HCT116 (cell line): ENCODE data around the gene BRIP1. TPM values are rescaled to one million over a fixed set of nuclear protein-coding genes. Genes with fewer than 3 reads are reported as not detected.
"Not testable (repeated sequence)": the region's sequence is repeated elsewhere in the genome, so short reads cannot be mapped to it uniquely, and the experiment has no call there.

Experiments used
- ATAC-seq: fragments of 200-7000 bp; cut with Tn5 transposase; 2 replicates; pipeline ENCODE4 v1.9.1; 2020; ENCODE audit warnings: mild to moderate bottlenecking, moderate library complexity
- BruUV-seq: library from RNA; stranded (reverse); fragments of 400-500 nt; replicated peaks from 2 replicates; lab custom pipeline; 2021; lab: Mats Ljungman, UMichigan
- CTCF ChIA-PET: fragments of 300-600 bp; sonication (Branson Sonifier 250); formaldehyde crosslinking; loops from one replicate; lab custom pipeline; 2021; ENCODE audit warnings: antibody characterized with exemption; lab: Charles Lee
- POLR2A ChIA-PET: fragments of 300-600, 350-600 bp; sonication (Branson Sonifier 250); formaldehyde crosslinking; loops from one replicate; lab custom pipeline; 2021; ENCODE audit warnings: antibody characterized with exemption; lab: Charles Lee
- RAD21 ChIA-PET, 2 experiments: fragments of 300-600 bp; sonication (Branson Sonifier 250); formaldehyde crosslinking; loops; one replicate each; lab custom pipeline; 2023; ENCODE audit warnings: low total read pairs in 2 of 2; ENCODE audit not compliant: uncharacterized antibody in 2 of 2, unreplicated experiment in 2 of 2, low non-redundant PET in 1 of 2; lab: Charles Lee
- DNase-seq: peaks from one replicate; pipeline ENCODE4 v3.0.0-alpha.2; 2010; ENCODE audit warnings: low read depth, low spot score
- H2AFZ ChIP-seq: fragments of 200-600 bp; shearing (Covaris generic), sonication (generic); 2 replicates; pipeline ENCODE4 v1.6.1; 2017; ENCODE audit warnings: low read depth, mixed run types, mixed read lengths, antibody characterized with exemption, low read length; ENCODE audit not compliant: poor library complexity, severe bottlenecking
- H3K27ac ChIP-seq: 2 replicates; pipeline ENCODE4 v1.5.1; 2012; ENCODE audit warnings: low read depth, low read length
- H3K27me3 ChIP-seq: fragments of 200-600 bp; sonication (generic); 2 replicates; pipeline ENCODE4 v1.6.1; 2016; ENCODE audit warnings: mixed run types, low read length, mixed read lengths; ENCODE audit not compliant: insufficient read depth
- H3K36me3 ChIP-seq, 2 experiments: fragments of 200-500 bp in 1 of 2; fragments of 200-600 bp in 1 of 2; sonication (Bioruptor generic) in 1 of 2; sonication (generic) in 1 of 2; 2 replicates each; pipeline versions ENCODE4 v1.5.1 to v1.6.1; 2014 to 2016; ENCODE audit warnings: low read length in 2 of 2, inconsistent platforms in 1 of 2, mixed read lengths in 1 of 2, mixed run types in 1 of 2; ENCODE audit not compliant: insufficient read depth in 2 of 2, control insufficient read depth in 1 of 2
- H3K4me1 ChIP-seq, 2 experiments: fragments of 200-600 bp in 1 of 2; sonication (generic) in 1 of 2; 2 replicates each; pipeline versions ENCODE4 v1.5.1 to v1.6.1; 2012 to 2017; ENCODE audit warnings: low read length in 2 of 2, inconsistent platforms in 1 of 2, mild to moderate bottlenecking in 1 of 2, mixed read lengths in 1 of 2, mixed run types in 1 of 2, moderate library complexity in 1 of 2; ENCODE audit not compliant: insufficient read depth in 2 of 2, control insufficient read depth in 1 of 2
- H3K4me2 ChIP-seq: fragments of 200-600 bp; sonication (generic); 2 replicates; pipeline ENCODE4 v1.6.1; 2017; ENCODE audit warnings: mixed run types, low read length, mixed read lengths
- H3K4me3 ChIP-seq, 2 experiments: fragments of 200-600 bp in 1 of 2; sonication (generic) in 1 of 2; replicated peaks in 1 of 2; 2 replicates each; pipeline ENCODE4 v1.5.1; 2011 to 2016; ENCODE audit warnings: low read length in 2 of 2, control low read depth in 1 of 2, low read depth in 1 of 2, mild to moderate bottlenecking in 1 of 2, mixed read lengths in 1 of 2, mixed run types in 1 of 2
- H3K79me2 ChIP-seq: fragments of 200-600 bp; sonication (generic); 2 replicates; pipeline ENCODE4 v1.6.1; 2017; ENCODE audit warnings: mild to moderate bottlenecking, mixed run types, low read length, moderate library complexity, mixed read lengths; ENCODE audit not compliant: insufficient read depth
- H3K9ac ChIP-seq: fragments of 200-600 bp; sonication (generic); 2 replicates; pipeline ENCODE4 v1.6.1; 2016; ENCODE audit warnings: low read length, mixed read lengths
- H3K9me2 ChIP-seq: fragments of 200-600 bp; sonication (generic), shearing (Covaris generic); 2 replicates; pipeline ENCODE4 v1.6.1; 2017; ENCODE audit warnings: mixed run types, mild to moderate bottlenecking, moderate library complexity; ENCODE audit not compliant: insufficient read depth
- H3K9me3 ChIP-seq, 2 experiments: fragments of 200-500 bp in 1 of 2; fragments of 200-600 bp in 1 of 2; sonication (Bioruptor generic) in 1 of 2; sonication (generic) in 1 of 2; 2 replicates each; pipeline ENCODE4 v1.6.1; 2014 to 2017; ENCODE audit warnings: low read length in 2 of 2, mixed read lengths in 2 of 2, inconsistent platforms in 1 of 2, low read depth in 1 of 2, mild to moderate bottlenecking in 1 of 2, mixed run types in 1 of 2, moderate library complexity in 1 of 2; ENCODE audit not compliant: control insufficient read depth in 1 of 2, insufficient read depth in 1 of 2
- H4K20me1 ChIP-seq: fragments of 200-600 bp; sonication (generic), shearing (Covaris generic); 2 replicates; pipeline ENCODE4 v1.6.1; 2017; ENCODE audit warnings: mixed run types, mild to moderate bottlenecking, moderate library complexity; ENCODE audit not compliant: insufficient read depth
- EGR1 ChIP-seq: IDR thresholded peaks from 2 replicates; pipeline ENCODE4 v1.6.1; 2012; ENCODE audit warnings: low read depth
- ELF1 ChIP-seq: IDR thresholded peaks from 2 replicates; pipeline ENCODE4 v1.6.1; 2012; ENCODE audit warnings: low read depth, borderline replicate concordance
- EZH2 ChIP-seq: fragments of 200-600 bp; sonication (generic); IDR thresholded peaks from 2 replicates; pipeline ENCODE4 v1.6.1; 2017; ENCODE audit warnings: antibody characterized with exemption, mixed run types
- EZH2phosphoT487 ChIP-seq: fragments of 200-600 bp; IDR thresholded peaks from 2 replicates; pipeline ENCODE4 v1.6.1; 2018; ENCODE audit warnings: antibody characterized with exemption, borderline replicate concordance
- FOSL1 ChIP-seq: IDR thresholded peaks from 2 replicates; pipeline ENCODE4 v1.6.1; 2012; ENCODE audit warnings: low read depth
- POLR2A ChIP-seq: IDR thresholded peaks from 2 replicates; pipeline ENCODE4 v1.7.0; 2011; ENCODE audit warnings: borderline replicate concordance; ENCODE audit not compliant: insufficient read depth, insufficient read length; ENCODE audit errors: extremely low read depth
- POLR2AphosphoS5 ChIP-seq: IDR thresholded peaks from 2 replicates; pipeline ENCODE4 v1.6.1; 2011; ENCODE audit warnings: mild to moderate bottlenecking, low read depth, low read length, moderate library complexity
- RAD21 ChIP-seq: IDR thresholded peaks from 2 replicates; pipeline ENCODE4 v1.6.1; 2012; ENCODE audit warnings: low read depth, mild to moderate bottlenecking
- SIN3A ChIP-seq: IDR thresholded peaks from 2 replicates; pipeline ENCODE4 v1.6.1; 2012; ENCODE audit warnings: low read depth
- SP1 ChIP-seq: IDR thresholded peaks from 2 replicates; pipeline ENCODE4 v1.6.1; 2012; ENCODE audit warnings: low read depth
- TCF7L2 ChIP-seq: IDR thresholded peaks from 2 replicates; pipeline ENCODE4 v1.7.0; 2011; ENCODE audit warnings: borderline replicate concordance, inconsistent platforms; ENCODE audit not compliant: insufficient read depth, insufficient read length; ENCODE audit errors: extremely low read depth
- YY1 ChIP-seq: IDR thresholded peaks from 2 replicates; pipeline ENCODE4 v1.6.1; 2011; ENCODE audit warnings: low read length, low read depth, moderate library complexity, mild to moderate bottlenecking; ENCODE audit not compliant: insufficient replicate concordance; ENCODE audit errors: extremely low read depth
- ZFX ChIP-seq: fragments of 450-650 bp; IDR thresholded peaks from 2 replicates; pipeline ENCODE4 v1.6.1; 2017
- ZNF274 ChIP-seq: fragments of 200-500 bp; sonication (Bioruptor generic); IDR thresholded peaks from 2 replicates; pipeline ENCODE4 v1.6.1; 2014; ENCODE audit warnings: mild to moderate bottlenecking, low read depth, low read length, inconsistent platforms
- intact Hi-C: fragments of 100-400 bp; cut with micrococcal nuclease; formaldehyde crosslinking; loops from 2 replicates; pipeline ENCODE4 v1.10.0; 2022
- total RNA-seq: library from RNA; stranded (reverse); gene quantifications from one replicate; pipeline ENCODE4 v1.2.1, GENCODE V29; 2021; ENCODE audit not compliant: unreplicated experiment
- TF ChIP-seq, protein P1 (sequence below): IDR thresholded peaks from 2 replicates; pipeline ENCODE4 v1.6.1; 2012
- TF ChIP-seq, protein P2 (sequence below), 3 experiments: fragments of 200-600 bp in 1 of 3; sonication (generic) in 1 of 3; IDR thresholded peaks in 2 of 3; conservative IDR thresholded peaks in 1 of 3; 2 replicates each; pipeline ENCODE4 v1.5.1; 2012 to 2017; ENCODE audit warnings: low read depth in 2 of 3, low read length in 2 of 3, antibody characterized with exemption in 1 of 3, borderline replicate concordance in 1 of 3, control low read depth in 1 of 3, mild to moderate bottlenecking in 1 of 3, mixed read lengths in 1 of 3, mixed run types in 1 of 3, moderate library complexity in 1 of 3; ENCODE audit not compliant: insufficient read depth in 1 of 3

BRIP1 gene
- total RNA-seq, 1 experiment from 2014 or later: 22.2 TPM

DNA sequence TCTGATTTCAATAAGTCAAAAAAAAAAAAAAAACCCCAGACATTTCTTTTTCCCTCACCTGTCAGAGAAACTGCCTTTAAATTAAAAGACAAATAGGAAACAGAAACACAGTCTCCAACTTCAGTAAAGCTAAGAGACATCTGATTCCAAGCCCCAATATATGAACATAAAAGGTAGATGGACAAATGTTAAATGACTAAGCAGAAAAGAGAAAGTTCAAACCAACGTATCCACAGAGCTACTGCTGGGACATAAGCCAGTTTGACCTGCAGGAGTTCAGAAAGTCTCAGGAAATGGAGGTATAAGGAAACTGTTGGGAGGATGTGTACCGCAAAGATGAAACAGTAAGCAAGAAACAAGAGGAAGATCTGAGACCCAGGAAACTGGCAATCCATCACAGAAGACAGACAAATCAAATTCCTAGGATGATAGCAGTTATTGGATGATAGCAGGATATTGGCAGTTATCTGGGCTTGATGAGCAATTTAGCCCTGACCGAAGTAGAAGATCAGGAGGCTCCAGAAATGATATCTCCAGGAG is 135.0 kb downstream of the BRIP1 start (continued):
- TF ChIP-seq POLR2A (no peak), RAD21 (no peak), POLR2AphosphoS5 (no peak), ELF1 (no peak), ZFX (no peak), FOSL1 (no peak)

DNA sequence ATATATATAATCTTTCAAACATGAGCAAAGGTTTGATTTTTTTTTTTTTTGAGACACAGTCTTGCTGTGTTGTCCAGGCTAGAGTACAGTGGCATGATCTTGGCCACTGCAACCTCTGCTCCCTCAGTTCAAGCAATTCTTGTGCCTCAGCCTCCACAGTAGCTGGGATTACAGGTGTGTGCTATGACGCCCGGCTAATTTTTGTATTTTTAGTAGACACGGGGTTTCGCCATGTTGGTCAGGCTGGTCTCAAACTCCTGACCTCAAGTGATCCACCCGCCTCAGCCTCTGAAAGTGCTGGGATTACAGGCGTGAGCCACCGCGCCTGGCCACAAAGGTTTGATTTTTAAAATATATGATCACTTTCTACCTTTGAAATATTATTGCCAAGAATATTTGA is 135.5 kb downstream of the BRIP1 start:
- ATAC-seq, H2AFZ ChIP-seq, H3K9me3 ChIP-seq, H4K20me1 ChIP-seq, H3K9ac ChIP-seq, DNase-seq, H3K79me2 ChIP-seq, H3K9me2 ChIP-seq, CTCF ChIA-PET, BruUV-seq, H3K4me3 ChIP-seq, H3K27ac ChIP-seq, H3K4me2 ChIP-seq, H3K36me3 ChIP-seq, H3K27me3 ChIP-seq, intact Hi-C loops, RAD21 ChIA-PET, POLR2A ChIA-PET, H3K4me1 ChIP-seq: not testable (repeated sequence)

DNA sequence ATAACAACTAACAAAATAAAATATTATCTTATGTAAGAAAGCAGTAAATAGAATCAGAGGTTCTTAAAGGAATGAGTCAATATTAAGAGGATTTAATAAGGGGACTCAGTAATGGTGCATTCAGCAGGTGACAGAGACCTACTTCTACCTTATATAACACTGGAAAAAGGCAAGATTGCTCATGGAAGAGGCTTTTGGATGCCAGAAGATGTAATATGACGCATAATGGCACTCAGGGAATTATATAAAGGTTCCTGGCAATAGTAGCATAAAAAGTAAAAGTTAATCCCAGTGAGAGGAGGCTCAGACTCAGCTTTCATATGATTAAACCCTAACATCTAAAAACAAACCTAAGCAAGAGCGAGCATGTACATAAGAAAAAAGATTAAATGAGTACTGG is 136.4 kb downstream of the BRIP1 start:
- no peaks in the 10 kb centered on the region for H3K9me3 ChIP-seq
- intact Hi-C loops: no loop called here
- H3K27me3 ChIP-seq: no peaks in the 10 kb centered on the region
- H3K27ac ChIP-seq: no peak overlapping the region
- peaks cover 0 to 8% of the 10 kb centered on the region in 2 experiments; a peak in 1 of 4 replicates for H3K36me3 ChIP-seq
- DNase-seq (no peak), ATAC-seq (no peak)
- ChIA-PET CTCF (no interaction called here), RAD21 (no interaction called here), POLR2A (no interaction called here)
- H4K20me1 ChIP-seq: no peaks in the 10 kb centered on the region
- H3K4me1 ChIP-seq: no peaks in the 10 kb centered on the region
- no TSS peak for BruUV-seq
- H3K9ac ChIP-seq: no peak overlapping the region
- no peak overlapping the region for H2AFZ ChIP-seq
- H3K9me2 ChIP-seq: no peaks in the 10 kb centered on the region
- no peak overlapping the region for H3K4me3 ChIP-seq
- H3K4me2 ChIP-seq: no peak overlapping the region
- TF ChIP-seq EZH2phosphoT487 (no peak), ZNF274 (no peak), FOSL1 (no peak), EGR1 (no peak), EZH2 (no peak), TCF7L2 (no peak), SIN3A (no peak), RAD21 (no peak), YY1 (no peak), ELF1 (no peak), SP1 (no peak), POLR2AphosphoS5 (no peak)
- TF ChIP-seq, protein P1, sequence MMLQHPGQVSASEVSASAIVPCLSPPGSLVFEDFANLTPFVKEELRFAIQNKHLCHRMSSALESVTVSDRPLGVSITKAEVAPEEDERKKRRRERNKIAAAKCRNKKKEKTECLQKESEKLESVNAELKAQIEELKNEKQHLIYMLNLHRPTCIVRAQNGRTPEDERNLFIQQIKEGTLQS: no peak
- TF ChIP-seq, protein P2, sequence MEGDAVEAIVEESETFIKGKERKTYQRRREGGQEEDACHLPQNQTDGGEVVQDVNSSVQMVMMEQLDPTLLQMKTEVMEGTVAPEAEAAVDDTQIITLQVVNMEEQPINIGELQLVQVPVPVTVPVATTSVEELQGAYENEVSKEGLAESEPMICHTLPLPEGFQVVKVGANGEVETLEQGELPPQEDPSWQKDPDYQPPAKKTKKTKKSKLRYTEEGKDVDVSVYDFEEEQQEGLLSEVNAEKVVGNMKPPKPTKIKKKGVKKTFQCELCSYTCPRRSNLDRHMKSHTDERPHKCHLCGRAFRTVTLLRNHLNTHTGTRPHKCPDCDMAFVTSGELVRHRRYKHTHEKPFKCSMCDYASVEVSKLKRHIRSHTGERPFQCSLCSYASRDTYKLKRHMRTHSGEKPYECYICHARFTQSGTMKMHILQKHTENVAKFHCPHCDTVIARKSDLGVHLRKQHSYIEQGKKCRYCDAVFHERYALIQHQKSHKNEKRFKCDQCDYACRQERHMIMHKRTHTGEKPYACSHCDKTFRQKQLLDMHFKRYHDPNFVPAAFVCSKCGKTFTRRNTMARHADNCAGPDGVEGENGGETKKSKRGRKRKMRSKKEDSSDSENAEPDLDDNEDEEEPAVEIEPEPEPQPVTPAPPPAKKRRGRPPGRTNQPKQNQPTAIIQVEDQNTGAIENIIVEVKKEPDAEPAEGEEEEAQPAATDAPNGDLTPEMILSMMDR (IDR thresholded peaks at IDR 0.05 in 2 of 3, conservative IDR thresholded peaks at IDR 0.05 in 1 of 3; ENCODE audit: borderline replicate concordance in 1 of 3, insufficient read depth in 1 of 3, low read depth in 2 of 3, low read length in 2 of 3): no peak
- TF ChIP-seq, all 23 proteins: peak for 0
- H3K79me2 ChIP-seq: no peaks in the 10 kb centered on the region
